ENCODE results near the gene SAMSN1. TPM values are rescaled to one million over a fixed set of nuclear protein-coding genes. Genes with fewer than 3 reads are reported as not detected.

Gene SAMSN1
- total RNA-seq, 1 donor: under 0.01 TPM

DNA sequence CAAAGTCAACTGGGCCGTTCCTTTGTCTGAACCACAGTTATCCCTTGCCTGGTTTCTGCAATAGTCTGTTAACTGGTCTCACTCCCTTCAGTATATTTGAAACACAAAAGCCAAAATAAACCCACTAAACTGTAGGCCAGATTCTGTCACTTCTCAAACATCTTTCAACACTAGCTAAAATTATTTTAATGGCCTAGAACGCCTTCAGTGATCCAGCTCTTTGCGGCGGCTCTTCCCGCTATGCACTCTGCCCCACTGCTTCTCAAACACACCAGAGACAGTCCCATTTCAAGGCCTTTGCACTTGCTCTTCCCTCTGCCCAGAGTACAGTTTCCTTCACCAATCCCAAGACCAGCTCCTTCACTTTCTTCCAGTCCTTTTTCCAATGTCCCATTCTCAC is 9.2 kb downstream of the SAMSN1 start:
- Histone ChIP-seq H3K4me1 (ENCODE audit: insufficient read depth, low read length) (no peaks in the 10 kb centered on the region), H4K20me1 (ENCODE audit: insufficient read depth, low read length) (no peaks in the 10 kb centered on the region), H3K79me2 (ENCODE audit: insufficient read depth, low read length) (no peaks in the 10 kb centered on the region), H3K9me3 (ENCODE audit: low read depth, low read length) (no peaks in the 10 kb centered on the region), H3K27ac (ENCODE audit: low read depth, low read length) (no peak overlapping the region), H3K4me3 (ENCODE audit: insufficient read depth, low read length) (no peak overlapping the region), H3K36me3 (ENCODE audit: insufficient read depth, low read length) (no peaks in the 10 kb centered on the region), H2AFZ (ENCODE audit: low read length) (no peak overlapping the region), H3K4me2 (ENCODE audit: insufficient read depth, low read length) (no peak overlapping the region), H3K27me3 (ENCODE audit: insufficient read depth, low read length) (no peaks in the 10 kb centered on the region)
- TF ChIP-seq, protein P1, sequence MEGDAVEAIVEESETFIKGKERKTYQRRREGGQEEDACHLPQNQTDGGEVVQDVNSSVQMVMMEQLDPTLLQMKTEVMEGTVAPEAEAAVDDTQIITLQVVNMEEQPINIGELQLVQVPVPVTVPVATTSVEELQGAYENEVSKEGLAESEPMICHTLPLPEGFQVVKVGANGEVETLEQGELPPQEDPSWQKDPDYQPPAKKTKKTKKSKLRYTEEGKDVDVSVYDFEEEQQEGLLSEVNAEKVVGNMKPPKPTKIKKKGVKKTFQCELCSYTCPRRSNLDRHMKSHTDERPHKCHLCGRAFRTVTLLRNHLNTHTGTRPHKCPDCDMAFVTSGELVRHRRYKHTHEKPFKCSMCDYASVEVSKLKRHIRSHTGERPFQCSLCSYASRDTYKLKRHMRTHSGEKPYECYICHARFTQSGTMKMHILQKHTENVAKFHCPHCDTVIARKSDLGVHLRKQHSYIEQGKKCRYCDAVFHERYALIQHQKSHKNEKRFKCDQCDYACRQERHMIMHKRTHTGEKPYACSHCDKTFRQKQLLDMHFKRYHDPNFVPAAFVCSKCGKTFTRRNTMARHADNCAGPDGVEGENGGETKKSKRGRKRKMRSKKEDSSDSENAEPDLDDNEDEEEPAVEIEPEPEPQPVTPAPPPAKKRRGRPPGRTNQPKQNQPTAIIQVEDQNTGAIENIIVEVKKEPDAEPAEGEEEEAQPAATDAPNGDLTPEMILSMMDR (IDR thresholded peaks at IDR 0.05; ENCODE audit: extremely low read depth, low read depth, low read length): no peak
- DNase-seq (ENCODE audit: insufficient read length, low spot score, missing footprints): no peak

DNA sequence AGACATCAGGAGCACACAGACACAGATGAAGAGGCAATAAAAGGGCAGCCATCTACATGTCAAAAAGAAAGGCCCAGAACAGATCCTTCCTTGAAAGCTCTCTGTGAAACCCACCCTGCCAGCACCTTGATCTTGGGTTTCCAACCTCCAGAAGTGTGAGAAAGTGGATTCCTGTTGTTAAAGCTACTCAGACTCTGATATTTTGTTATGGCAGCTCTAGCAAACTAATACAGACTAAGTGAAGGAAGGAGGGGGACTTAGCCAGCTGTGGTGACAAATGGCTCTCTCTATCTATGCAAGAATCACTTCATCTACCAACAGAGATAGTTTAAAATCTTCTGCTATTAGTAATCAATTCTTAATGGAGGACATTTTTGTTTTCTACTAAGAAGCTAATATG is 10.4 kb downstream of the SAMSN1 start:
- DNase-seq (ENCODE audit: insufficient read length, low spot score, missing footprints): no peak
- Histone ChIP-seq H3K9me3 (ENCODE audit: low read depth, low read length) (no peaks in the 10 kb centered on the region), H3K27ac (ENCODE audit: low read depth, low read length) (no peak overlapping the region), H3K4me3 (ENCODE audit: insufficient read depth, low read length) (no peak overlapping the region), H3K4me2 (ENCODE audit: insufficient read depth, low read length) (no peak overlapping the region), H4K20me1 (ENCODE audit: insufficient read depth, low read length) (no peaks in the 10 kb centered on the region), H3K27me3 (ENCODE audit: insufficient read depth, low read length) (no peaks in the 10 kb centered on the region), H3K36me3 (ENCODE audit: insufficient read depth, low read length) (no peaks in the 10 kb centered on the region), H3K4me1 (ENCODE audit: insufficient read depth, low read length) (no peaks in the 10 kb centered on the region), H2AFZ (ENCODE audit: low read length) (no peak overlapping the region), H3K79me2 (ENCODE audit: insufficient read depth, low read length) (no peaks in the 10 kb centered on the region)
- TF ChIP-seq, protein P1 (IDR thresholded peaks at IDR 0.05; ENCODE audit: extremely low read depth, low read depth, low read length): no peak

DNA sequence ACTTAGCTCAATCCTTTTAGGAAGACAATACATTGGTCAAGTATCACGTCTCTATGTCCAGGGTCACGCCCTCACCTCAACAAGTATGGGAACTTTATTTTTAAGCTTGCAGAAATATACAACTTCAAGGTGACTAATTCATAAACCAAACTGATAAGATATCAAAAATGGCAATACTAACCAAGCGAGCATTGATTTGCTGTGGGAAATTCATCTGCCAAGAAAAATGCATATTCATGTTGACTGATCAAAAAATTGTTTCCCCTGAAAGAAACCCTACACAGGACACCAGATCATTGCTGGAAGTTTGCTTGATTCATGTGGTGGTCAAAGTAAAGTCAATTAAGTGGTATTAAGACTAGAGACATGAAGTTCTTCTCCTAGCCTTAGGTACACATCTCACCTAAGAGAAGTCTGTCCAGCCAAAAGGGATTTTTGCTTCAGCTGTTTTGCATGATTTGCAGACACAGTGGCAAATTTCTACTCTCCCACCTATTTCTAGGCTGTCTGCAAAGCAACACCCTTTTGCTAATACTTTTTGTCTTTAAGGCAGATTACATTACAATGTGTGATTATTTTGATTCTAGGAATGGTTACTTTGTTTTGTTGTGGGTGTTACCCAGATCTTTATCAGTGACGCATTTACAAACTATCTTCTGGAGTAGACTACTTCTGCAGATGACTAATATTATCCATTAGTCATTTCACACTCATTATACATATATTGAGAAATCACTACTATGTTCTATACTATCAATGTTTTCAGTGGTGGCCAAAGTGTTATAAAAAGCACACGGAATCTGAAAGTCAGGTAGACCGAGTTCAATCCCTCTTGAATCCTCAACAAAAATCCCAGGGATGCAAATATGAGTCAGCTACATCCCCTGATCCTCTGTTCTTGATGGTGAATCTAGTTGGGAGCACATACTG is 12.4 kb downstream of the SAMSN1 start:
- Histone ChIP-seq H3K27me3 (ENCODE audit: insufficient read depth, low read length) (no peaks in the 10 kb centered on the region), H3K79me2 (ENCODE audit: insufficient read depth, low read length) (no peaks in the 10 kb centered on the region), H3K4me3 (ENCODE audit: insufficient read depth, low read length) (no peak overlapping the region), H4K20me1 (ENCODE audit: insufficient read depth, low read length) (no peaks in the 10 kb centered on the region), H3K9me3 (ENCODE audit: low read depth, low read length) (no peaks in the 10 kb centered on the region), H2AFZ (ENCODE audit: low read length) (no peak overlapping the region), H3K27ac (ENCODE audit: low read depth, low read length) (no peak overlapping the region), H3K36me3 (ENCODE audit: insufficient read depth, low read length) (no peaks in the 10 kb centered on the region), H3K4me1 (ENCODE audit: insufficient read depth, low read length) (no peaks in the 10 kb centered on the region), H3K4me2 (ENCODE audit: insufficient read depth, low read length) (no peak overlapping the region)
- TF ChIP-seq, protein P1 (IDR thresholded peaks at IDR 0.05; ENCODE audit: extremely low read depth, low read depth, low read length): no peak
- DNase-seq (ENCODE audit: insufficient read length, low spot score, missing footprints): no peak

DNA sequence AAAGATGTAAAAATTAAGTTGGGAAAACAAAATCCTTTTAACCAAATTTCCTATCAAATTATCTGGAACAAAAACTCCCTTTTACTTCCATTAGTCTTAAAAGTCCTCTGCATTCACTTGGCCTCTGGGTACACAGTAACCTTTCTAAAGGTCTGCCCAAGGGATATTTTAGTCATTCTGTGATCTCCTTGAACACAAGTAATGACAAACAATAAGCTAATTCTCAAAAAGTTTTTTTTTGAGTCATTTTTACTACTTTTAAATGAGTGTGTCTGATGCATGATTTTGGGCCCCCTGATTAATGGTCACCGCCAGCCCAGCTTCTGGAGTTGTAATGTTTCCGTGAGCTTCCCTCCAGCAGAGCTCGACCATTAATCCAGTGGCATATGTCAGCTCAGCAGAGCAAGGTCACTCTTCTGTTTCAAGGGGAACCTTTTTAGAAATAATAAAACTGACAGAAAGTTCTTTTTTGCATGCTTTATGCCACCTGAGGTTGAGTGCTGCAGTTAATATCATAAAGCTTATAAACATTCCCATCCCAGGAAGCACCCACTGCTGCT is 14.3 kb downstream of the SAMSN1 start:
- H3K79me2 ChIP-seq (ENCODE audit: insufficient read depth, low read length): no peaks in the 10 kb centered on the region
- no peaks in the 10 kb centered on the region for H3K4me1 ChIP-seq (ENCODE audit: insufficient read depth, low read length)
- H3K9me3 ChIP-seq (ENCODE audit: low read depth, low read length): no peaks in the 10 kb centered on the region
- H3K4me2 ChIP-seq (ENCODE audit: insufficient read depth, low read length): no peak overlapping the region
- no peaks in the 10 kb centered on the region for H3K36me3 ChIP-seq (ENCODE audit: insufficient read depth, low read length)
- H4K20me1 ChIP-seq (ENCODE audit: insufficient read depth, low read length): no peaks in the 10 kb centered on the region
- H3K4me3 ChIP-seq (ENCODE audit: insufficient read depth, low read length): no peak overlapping the region
- H2AFZ ChIP-seq (ENCODE audit: low read length): no peak overlapping the region
- H3K27me3 ChIP-seq (ENCODE audit: insufficient read depth, low read length): no peaks in the 10 kb centered on the region
- DNase-seq (ENCODE audit: insufficient read length, low spot score, missing footprints): no peak
- H3K27ac ChIP-seq (ENCODE audit: low read depth, low read length): no peak overlapping the region
- TF ChIP-seq, protein P1 (IDR thresholded peaks at IDR 0.05; ENCODE audit: extremely low read depth, low read depth, low read length): no peak

All from osteoblast (primary cell).